Neural cell (in vitro differentiated cells): ENCODE measurements around the gene CAPSL. TPM values are rescaled to one million over a fixed set of nuclear protein-coding genes. Genes with fewer than 3 reads are reported as not detected.

Source experiments
- H2AFZ ChIP-seq: fragments of 200-600, 300-800 bp; sonication (generic), shearing (Covaris generic); 2 replicates; pipeline ENCODE4 v1.6.0; 2014; ENCODE audit warnings: low read depth, mild to moderate bottlenecking, antibody characterized with exemption, low read length, moderate library complexity
- H3F3A ChIP-seq: fragments of 200-600 bp; shearing (Covaris generic); 2 replicates; pipeline ENCODE4 v1.6.1; 2016; ENCODE audit warnings: mild to moderate bottlenecking, moderate library complexity, mixed read lengths, antibody characterized with exemption, low read length; ENCODE audit not compliant: insufficient read depth, poor library complexity, severe bottlenecking
- H3K27ac ChIP-seq: fragments of 200-600, 300-800 bp; sonication (generic), shearing (Covaris generic); 2 replicates; pipeline ENCODE4 v1.5.1; 2014; ENCODE audit warnings: mild to moderate bottlenecking, low read length, moderate library complexity
- H3K27me3 ChIP-seq: fragments of 300-800, 200-600 bp; sonication (generic), shearing (Covaris generic); 2 replicates; pipeline ENCODE4 v1.6.0; 2014; ENCODE audit warnings: mild to moderate bottlenecking, low read depth, low read length, moderate library complexity; ENCODE audit not compliant: insufficient read depth
- H3K36me3 ChIP-seq: fragments of 300-800, 200-600 bp; sonication (generic), shearing (Covaris generic); 2 replicates; pipeline ENCODE4 v1.5.1; 2014; ENCODE audit warnings: mild to moderate bottlenecking, antibody characterized with exemption, low read length, moderate library complexity; ENCODE audit not compliant: insufficient read depth
- H3K4me2 ChIP-seq: fragments of 300-800, 200-600 bp; sonication (generic), shearing (Covaris generic); 2 replicates; pipeline ENCODE4 v1.6.0; 2014; ENCODE audit warnings: mild to moderate bottlenecking, low read length
- H3K4me3 ChIP-seq: fragments of 300-800, 200-600 bp; sonication (generic), shearing (Covaris generic); 2 replicates; pipeline ENCODE4 v1.5.1; 2014; ENCODE audit warnings: mild to moderate bottlenecking, low read length, moderate library complexity
- H3K79me2 ChIP-seq: fragments of 200-600 bp; shearing (Covaris generic); replicated peaks from 2 replicates; pipeline ENCODE4 v1.6.0; 2014; ENCODE audit warnings: mild to moderate bottlenecking, low read length, moderate library complexity; ENCODE audit not compliant: insufficient read depth
- H3K9ac ChIP-seq: fragments of 300-800, 200-600 bp; sonication (generic), shearing (Covaris generic); 2 replicates; pipeline ENCODE4 v1.6.1; 2016; ENCODE audit warnings: mild to moderate bottlenecking, low read length, mixed read lengths
- H3K9me2 ChIP-seq: fragments of 200-600 bp; shearing (Covaris generic); 2 replicates; pipeline ENCODE4 v1.6.1; 2016; ENCODE audit warnings: mild to moderate bottlenecking, low read length, mixed read lengths; ENCODE audit not compliant: insufficient read depth
- H3K9me3 ChIP-seq: fragments of 200-600, 300-800 bp; sonication (generic), shearing (Covaris generic); 2 replicates; pipeline ENCODE4 v1.6.1; 2016; ENCODE audit warnings: mild to moderate bottlenecking, mixed run types, low read length, moderate library complexity, mixed read lengths
- H4K20me1 ChIP-seq: fragments of 200-600 bp; shearing (Covaris generic); 2 replicates; pipeline ENCODE4 v1.6.1; 2016; ENCODE audit warnings: mild to moderate bottlenecking, mixed run types; ENCODE audit not compliant: insufficient read depth
- CTCF ChIP-seq: fragments of 450-650 bp; IDR thresholded peaks from 2 replicates; pipeline ENCODE4 v1.5.1; 2014; ENCODE audit warnings: antibody characterized with exemption, mild to moderate bottlenecking, moderate library complexity; ENCODE audit not compliant: poor library complexity, severe bottlenecking
- EP300 ChIP-seq: fragments of 450-650 bp; conservative IDR thresholded peaks from 2 replicates; pipeline ENCODE4 v1.6.1; 2014; ENCODE audit warnings: antibody characterized with exemption, mild to moderate bottlenecking, moderate library complexity; ENCODE audit not compliant: poor library complexity, severe bottlenecking
- EZH2 ChIP-seq: fragments of 200-600, 300-800 bp; shearing (Covaris generic), sonication (generic); IDR thresholded peaks from 2 replicates; pipeline ENCODE4 v1.6.1; 2014; ENCODE audit warnings: antibody characterized with exemption, low read length, borderline replicate concordance, mild to moderate bottlenecking; ENCODE audit not compliant: insufficient read depth, poor library complexity, severe bottlenecking
- MXI1 ChIP-seq: fragments of 450-650 bp; conservative IDR thresholded peaks from 2 replicates; pipeline ENCODE4 v1.6.1; 2014; ENCODE audit warnings: antibody characterized with exemption, mild to moderate bottlenecking; ENCODE audit not compliant: poor library complexity, severe bottlenecking
- POLR2AphosphoS5 ChIP-seq: IDR thresholded peaks from 2 replicates; pipeline ENCODE4 v1.6.1; 2012
- RAD21 ChIP-seq: fragments of 450-650 bp; conservative IDR thresholded peaks from 2 replicates; pipeline ENCODE4 v1.6.1; 2014; ENCODE audit warnings: antibody characterized with exemption, mild to moderate bottlenecking, moderate library complexity
- REST ChIP-seq: IDR thresholded peaks from 2 replicates; pipeline ENCODE4 v1.6.1; 2012; ENCODE audit warnings: borderline replicate concordance
- SMC3 ChIP-seq: fragments of 450-650 bp; conservative IDR thresholded peaks from 2 replicates; pipeline ENCODE4 v1.6.1; 2014; ENCODE audit warnings: antibody characterized with exemption, mild to moderate bottlenecking, moderate library complexity; ENCODE audit not compliant: poor library complexity
- TAF1 ChIP-seq: IDR thresholded peaks from 2 replicates; pipeline ENCODE4 v1.6.1; 2012; ENCODE audit warnings: low read depth
- polyA plus RNA-seq: library from polyadenylated mRNA; depleted of rRNA; stranded (reverse); fragments of >200 nt; gene quantifications from 2 replicates; pipeline ENCODE4 v1.2.3, GENCODE V29; 2014

Gene CAPSL
- polyA plus RNA-seq, 1 donor from 2014 or later = 2.3 TPM

GRCh38 chr5:35879649-35880048, 58.8 kb downstream of the CAPSL start:
- H3K4me3 ChIP-seq = no peak overlapping the region
- no peak for TF ChIP-seq SMC3
- TF ChIP-seq EP300 = no peak
- no peak for TF ChIP-seq TAF1
- no peak for TF ChIP-seq POLR2AphosphoS5
- TF ChIP-seq EZH2 = no peak
- TF ChIP-seq CTCF = no peak
- TF ChIP-seq RAD21 = no peak
- no peak for TF ChIP-seq MXI1
- TF ChIP-seq REST = no peak
- no peaks in the 10 kb centered on the region for H4K20me1 ChIP-seq
- no peaks in the 10 kb centered on the region for H3K9me2 ChIP-seq
- H3K9me3 ChIP-seq = no peaks in the 10 kb centered on the region
- no peak overlapping the region for H3K9ac ChIP-seq
- H3K4me2 ChIP-seq = no peak overlapping the region
- no peak overlapping the region for H2AFZ ChIP-seq
- no peaks in the 10 kb centered on the region for H3K36me3 ChIP-seq
- H3K27me3 ChIP-seq = no peaks in the 10 kb centered on the region
- H3K79me2 ChIP-seq = no peaks in the 10 kb centered on the region
- H3F3A ChIP-seq = no peaks in the 10 kb centered on the region
- no peak overlapping the region for H3K27ac ChIP-seq

- H3K9me2 ChIP-seq = no peaks in the 10 kb centered on the region
- H3K4me2 ChIP-seq = peak overlapping the region; percentile 12
- no peak for TF ChIP-seq POLR2AphosphoS5
- TF ChIP-seq CTCF = no peak
- no peak for TF ChIP-seq EP300
- TF ChIP-seq EZH2 = no peak
- TF ChIP-seq RAD21 = no peak
- TF ChIP-seq SMC3 = no peak
- no peak for TF ChIP-seq MXI1
- TF ChIP-seq REST = no peak
- no peak for TF ChIP-seq TAF1
- no peaks in the 10 kb centered on the region for H3K79me2 ChIP-seq
- no peaks in the 10 kb centered on the region for H3K9me3 ChIP-seq
- no peaks in the 10 kb centered on the region for H3F3A ChIP-seq
- H3K27ac ChIP-seq = no peak overlapping the region
- no peak overlapping the region for H3K9ac ChIP-seq
- no peaks in the 10 kb centered on the region for H4K20me1 ChIP-seq
- no peak overlapping the region for H2AFZ ChIP-seq
- no peaks in the 10 kb centered on the region for H3K27me3 ChIP-seq
- H3K4me3 ChIP-seq = no peak overlapping the region
- H3K36me3 ChIP-seq = no peaks in the 10 kb centered on the region
These were observed 59.3 kb downstream of the CAPSL start for GRCh38 chr5:35879096-35879495.
